22Rv1 (cell line): ENCODE measurements around the gene FBXO46.

Experiments
- ZFX ChIP-seq: fragments of 450-650 bp; IDR thresholded peaks from 2 replicates; pipeline ENCODE4 v1.6.1; 2017; ENCODE audit warnings: antibody characterized with exemption, borderline replicate concordance
- TF ChIP-seq, protein P1 (sequence below): fragments of 450-650 bp; IDR thresholded peaks from 2 replicates; pipeline ENCODE4 v1.5.1; 2017; ENCODE audit warnings: mild to moderate bottlenecking

DNA sequence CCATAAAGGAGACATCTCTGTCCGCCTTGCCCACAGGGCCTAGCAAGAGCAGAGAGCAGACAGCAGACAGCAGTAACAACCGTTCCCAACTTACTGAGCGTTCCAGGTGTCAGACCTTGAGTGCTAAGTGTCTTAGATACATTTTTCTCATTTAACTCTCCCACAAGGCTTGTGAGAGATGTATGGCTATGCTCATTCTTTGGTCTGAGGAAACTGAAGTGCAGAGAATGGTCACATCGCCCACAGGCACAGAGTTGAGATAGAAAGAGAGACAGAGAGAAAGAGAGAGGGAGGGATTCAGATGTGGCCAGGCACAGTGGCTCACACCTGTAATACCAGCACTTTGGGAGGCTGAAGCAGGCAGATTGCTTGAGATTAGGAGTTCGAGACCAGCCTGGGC, 16.8 kb upstream of the FBXO46 start:
- no peak for TF ChIP-seq ZFX
- TF ChIP-seq, protein P1, sequence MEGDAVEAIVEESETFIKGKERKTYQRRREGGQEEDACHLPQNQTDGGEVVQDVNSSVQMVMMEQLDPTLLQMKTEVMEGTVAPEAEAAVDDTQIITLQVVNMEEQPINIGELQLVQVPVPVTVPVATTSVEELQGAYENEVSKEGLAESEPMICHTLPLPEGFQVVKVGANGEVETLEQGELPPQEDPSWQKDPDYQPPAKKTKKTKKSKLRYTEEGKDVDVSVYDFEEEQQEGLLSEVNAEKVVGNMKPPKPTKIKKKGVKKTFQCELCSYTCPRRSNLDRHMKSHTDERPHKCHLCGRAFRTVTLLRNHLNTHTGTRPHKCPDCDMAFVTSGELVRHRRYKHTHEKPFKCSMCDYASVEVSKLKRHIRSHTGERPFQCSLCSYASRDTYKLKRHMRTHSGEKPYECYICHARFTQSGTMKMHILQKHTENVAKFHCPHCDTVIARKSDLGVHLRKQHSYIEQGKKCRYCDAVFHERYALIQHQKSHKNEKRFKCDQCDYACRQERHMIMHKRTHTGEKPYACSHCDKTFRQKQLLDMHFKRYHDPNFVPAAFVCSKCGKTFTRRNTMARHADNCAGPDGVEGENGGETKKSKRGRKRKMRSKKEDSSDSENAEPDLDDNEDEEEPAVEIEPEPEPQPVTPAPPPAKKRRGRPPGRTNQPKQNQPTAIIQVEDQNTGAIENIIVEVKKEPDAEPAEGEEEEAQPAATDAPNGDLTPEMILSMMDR = no peak
